ENCODE results near the gene OSBPL9.

GRCh38 chr1:51735746-51736254 is 118.9 kb downstream of the OSBPL9 start:
- TF ChIP-seq, protein P1, sequence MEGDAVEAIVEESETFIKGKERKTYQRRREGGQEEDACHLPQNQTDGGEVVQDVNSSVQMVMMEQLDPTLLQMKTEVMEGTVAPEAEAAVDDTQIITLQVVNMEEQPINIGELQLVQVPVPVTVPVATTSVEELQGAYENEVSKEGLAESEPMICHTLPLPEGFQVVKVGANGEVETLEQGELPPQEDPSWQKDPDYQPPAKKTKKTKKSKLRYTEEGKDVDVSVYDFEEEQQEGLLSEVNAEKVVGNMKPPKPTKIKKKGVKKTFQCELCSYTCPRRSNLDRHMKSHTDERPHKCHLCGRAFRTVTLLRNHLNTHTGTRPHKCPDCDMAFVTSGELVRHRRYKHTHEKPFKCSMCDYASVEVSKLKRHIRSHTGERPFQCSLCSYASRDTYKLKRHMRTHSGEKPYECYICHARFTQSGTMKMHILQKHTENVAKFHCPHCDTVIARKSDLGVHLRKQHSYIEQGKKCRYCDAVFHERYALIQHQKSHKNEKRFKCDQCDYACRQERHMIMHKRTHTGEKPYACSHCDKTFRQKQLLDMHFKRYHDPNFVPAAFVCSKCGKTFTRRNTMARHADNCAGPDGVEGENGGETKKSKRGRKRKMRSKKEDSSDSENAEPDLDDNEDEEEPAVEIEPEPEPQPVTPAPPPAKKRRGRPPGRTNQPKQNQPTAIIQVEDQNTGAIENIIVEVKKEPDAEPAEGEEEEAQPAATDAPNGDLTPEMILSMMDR (IDR thresholded peaks at IDR 0.05 in 4 of 5, conservative IDR thresholded peaks at IDR 0.05 in 1 of 5), result no peak
- TF ChIP-seq POLR2A (IDR thresholded peaks at IDR 0.05), result no peak
